Large intestine (tissue), 12 donors: ENCODE measurements around the gene TNIP1. TPM values are rescaled to one million over a fixed set of nuclear protein-coding genes. Genes with fewer than 3 reads are reported as not detected.

Experiments
- DNase-seq, 2 donors: peaks; one replicate each; pipeline versions ENCODE4 v3.0.0 to v3.0.0-alpha.2; 2013
- H3K27ac ChIP-seq: one replicate; pipeline ENCODE4 v1.5.1; 2013; ENCODE audit warnings: low read length
- H3K27me3 ChIP-seq: 2 replicates; pipeline ENCODE4 v1.6.1; 2013; ENCODE audit warnings: low read length; ENCODE audit not compliant: control insufficient read depth, insufficient read depth
- H3K36me3 ChIP-seq: 2 replicates; pipeline ENCODE4 v1.6.1; 2013; ENCODE audit warnings: low read length; ENCODE audit not compliant: control insufficient read depth, insufficient read depth
- H3K4me1 ChIP-seq: one replicate; pipeline ENCODE4 v1.6.1; 2013; ENCODE audit warnings: low read length; ENCODE audit not compliant: control insufficient read depth, insufficient read depth
- H3K4me3 ChIP-seq: one replicate; pipeline ENCODE4 v1.5.1; 2013; ENCODE audit warnings: low read length
- H3K9me3 ChIP-seq: one replicate; pipeline ENCODE4 v1.6.1; 2013; ENCODE audit warnings: mild to moderate bottlenecking, low read depth, low read length, moderate library complexity; ENCODE audit not compliant: control insufficient read depth
- WGBS: methylation state at CpG from one replicate; pipeline ENCODE4 v1.1.5; 2013; ENCODE audit warnings: low lambda C conversion rate; ENCODE audit not compliant: insufficient coverage; 5-methylcytosine and 5-hydroxymethylcytosine counted together
- long read RNA-seq, 11 donors: transcript quantifications; one replicate each; lab custom pipeline, GENCODE V29; 2026
- polyA plus RNA-seq: library from polyadenylated mRNA; unstranded; fragments of 120-200 nt; gene quantifications from one replicate; pipeline ENCODE4 v1.2.1, GENCODE V29; 2013

The TNIP1 gene
- polyA plus RNA-seq: 69.0 TPM
- long read RNA-seq, donor 1, transcript TNIP1-211 (18 exons, 2,274 nt): major isoform, 5 of 8 reads
- long read RNA-seq, donor 1, partial matches to known transcripts: 0 of 8 reads
- long read RNA-seq, donor 1, other reads (novel, unspliced or antisense): 0 of 8 reads
- long read RNA-seq, donor 2, transcript TNIP1-211 (18 exons, 2,274 nt): major isoform, 9 of 13 reads
- long read RNA-seq, donor 2, partial matches to known transcripts: 0 of 13 reads
- long read RNA-seq, donor 2, other reads (novel, unspliced or antisense): 0 of 13 reads
- long read RNA-seq, donor 3, transcript TNIP1-211 (18 exons, 2,274 nt): minor isoform, 6 of 18 reads
- long read RNA-seq, donor 3, transcript TNIP1-215 (6 exons, 1,394 nt): major isoform, 10 of 18 reads
- long read RNA-seq, donor 3, partial matches to known transcripts: 0 of 18 reads
- long read RNA-seq, donor 3, other reads (novel, unspliced or antisense): 0 of 18 reads
- long read RNA-seq, donor 4: 0 reads
- long read RNA-seq, donor 5, transcript TNIP1-211 (18 exons, 2,274 nt): major isoform, 6 of 7 reads
- long read RNA-seq, donor 5, partial matches to known transcripts: 0 of 7 reads
- long read RNA-seq, donor 5, other reads (novel, unspliced or antisense): 0 of 7 reads
- long read RNA-seq, donor 6, transcript TNIP1-211 (18 exons, 2,274 nt): major isoform, 7 of 19 reads
- long read RNA-seq, donor 6, transcript TNIP1-215 (6 exons, 1,394 nt): minor isoform, 5 of 19 reads
- long read RNA-seq, donor 6, partial matches to known transcripts: 7 of 19 reads
- long read RNA-seq, donor 6, other reads (novel, unspliced or antisense): 0 of 19 reads
- long read RNA-seq, donor 7, partial matches to known transcripts: 0 of 2 reads
- long read RNA-seq, donor 7, other reads (novel, unspliced or antisense): 0 of 2 reads
- long read RNA-seq, donor 8, transcript TNIP1-211 (18 exons, 2,274 nt): major isoform, 6 of 31 reads
- long read RNA-seq, donor 8, partial matches to known transcripts: 14 of 31 reads
- long read RNA-seq, donor 8, other reads (novel, unspliced or antisense): 0 of 31 reads
- long read RNA-seq, donor 9, transcript TNIP1-211 (18 exons, 2,274 nt): major isoform, 6 of 8 reads
- long read RNA-seq, donor 9, partial matches to known transcripts: 0 of 8 reads
- long read RNA-seq, donor 9, other reads (novel, unspliced or antisense): 0 of 8 reads
- long read RNA-seq, donor 10, transcript TNIP1-215 (6 exons, 1,394 nt): minor isoform, 5 of 17 reads
- long read RNA-seq, donor 10, transcript TNIP1-211 (18 exons, 2,274 nt): major isoform, 9 of 17 reads
- long read RNA-seq, donor 10, partial matches to known transcripts: 0 of 17 reads
- long read RNA-seq, donor 10, other reads (novel, unspliced or antisense): 0 of 17 reads
- long read RNA-seq, donor 11, partial matches to known transcripts: 5 of 11 reads
- long read RNA-seq, donor 11, other reads (novel, unspliced or antisense): 0 of 11 reads

- H3K36me3 ChIP-seq: peaks cover 14% of the 10 kb centered on the region
- no CpG with 5 or more reads among the region's 86 CpGs for WGBS
- H3K9me3 ChIP-seq: no peaks in the 10 kb centered on the region
- peak within 1 kb of the TSS; percentile 89 for H3K4me3 ChIP-seq
- peak; percentile 89 to 97 for DNase-seq
- peaks cover 29% of the 10 kb centered on the region for H3K4me1 ChIP-seq
- H3K27ac ChIP-seq: peak within 1 kb of the TSS; percentile 100
- no peaks in the 10 kb centered on the region for H3K27me3 ChIP-seq
Observed at GRCh38 chr5:151080613-151081430, at the start of gene TNIP1. Gene TNIP1 (minus strand): TSS chr5:151081034. CDS start chr5:151065095, 15,939 bp downstream.

GRCh38 chr5:151130235-151130921 is 49.5 kb upstream of the TNIP1 start:
- Histone ChIP-seq H3K4me1 (peaks cover 24% of the 10 kb centered on the region), H3K27me3 (no peaks in the 10 kb centered on the region), H3K9me3 (no peaks in the 10 kb centered on the region), H3K36me3 (peaks cover 68% of the 10 kb centered on the region), H3K27ac (peak overlapping the region; percentile 69), H3K4me3 (no peak overlapping the region)
- DNase-seq: no peak
- WGBS: 100% methylated on average over 1 of the region's 8 CpGs

GRCh38 chr5:151128817-151129216 is 48.0 kb upstream of the TNIP1 start:
- no CpG with 5 or more reads among the region's 4 CpGs for WGBS
- Histone ChIP-seq H3K36me3 (peaks cover 61% of the 10 kb centered on the region), H3K27me3 (no peaks in the 10 kb centered on the region), H3K9me3 (no peaks in the 10 kb centered on the region), H3K27ac (peak overlapping the region; percentile 11), H3K4me1 (peaks cover 24% of the 10 kb centered on the region), H3K4me3 (no peak overlapping the region)
- peak; percentile 48 to 83 for DNase-seq

GRCh38 chr5:151127926-151128325 is 47.1 kb upstream of the TNIP1 start:
- Histone ChIP-seq H3K4me1 (peaks cover 24% of the 10 kb centered on the region), H3K27me3 (no peaks in the 10 kb centered on the region), H3K4me3 (no peak overlapping the region), H3K9me3 (no peaks in the 10 kb centered on the region), H3K36me3 (peaks cover 64% of the 10 kb centered on the region), H3K27ac (no peak overlapping the region)
- no peak for DNase-seq
- WGBS: no CpG with 5 or more reads among the region's 8 CpGs

GRCh38 chr5:151126199-151126645 is 45.4 kb upstream of the TNIP1 start:
- Histone ChIP-seq H3K4me3 (no peak overlapping the region), H3K27ac (no peak overlapping the region), H3K36me3 (peaks cover 71% of the 10 kb centered on the region), H3K27me3 (no peaks in the 10 kb centered on the region), H3K4me1 (peaks cover 21% of the 10 kb centered on the region), H3K9me3 (no peaks in the 10 kb centered on the region)
- no CpG with 5 or more reads among the region's 9 CpGs for WGBS
- DNase-seq: peak; percentile 40 to 42

GRCh38 chr5:151125421-151125820 is 44.6 kb upstream of the TNIP1 start:
- DNase-seq: no peak
- Histone ChIP-seq H3K27me3 (no peaks in the 10 kb centered on the region), H3K4me1 (peaks cover 14% of the 10 kb centered on the region), H3K4me3 (no peak overlapping the region), H3K36me3 (peaks cover 72% of the 10 kb centered on the region), H3K27ac (no peak overlapping the region), H3K9me3 (no peaks in the 10 kb centered on the region)
- no CpG with 5 or more reads among the region's 7 CpGs for WGBS

GRCh38 chr5:151123897-151124751 is 43.3 kb upstream of the TNIP1 start:
- Histone ChIP-seq H3K27ac (no peak overlapping the region), H3K36me3 (peaks cover 78% of the 10 kb centered on the region)

GRCh38 chr5:151122828-151123227 is 42.0 kb upstream of the TNIP1 start:
- WGBS: no CpG with 5 or more reads among the region's 14 CpGs
- DNase-seq: no peak
- Histone ChIP-seq H3K4me1 (peaks cover 6% of the 10 kb centered on the region), H3K36me3 (peaks cover 73% of the 10 kb centered on the region), H3K4me3 (no peak overlapping the region), H3K27me3 (no peaks in the 10 kb centered on the region), H3K27ac (no peak overlapping the region), H3K9me3 (no peaks in the 10 kb centered on the region)

More at GRCh38 chr5:151123897-151124751, 43.3 kb upstream of the TNIP1 start:
- no peaks in the 10 kb centered on the region for H3K27me3 ChIP-seq
- peaks cover 11% of the 10 kb centered on the region for H3K4me1 ChIP-seq
- DNase-seq: no peak
- H3K9me3 ChIP-seq: no peaks in the 10 kb centered on the region
- H3K4me3 ChIP-seq: no peak overlapping the region
- no CpG with 5 or more reads among the region's 17 CpGs for WGBS
